ENCODE results near the gene DOCK11. TPM values are rescaled to one million over a fixed set of nuclear protein-coding genes. Genes with fewer than 3 reads are reported as not detected.

The DOCK11 gene
- polyA plus RNA-seq, 3 donors = 20.8 to 39.7 (median 34.8) TPM

- Histone ChIP-seq H3K4me2 (replicated peaks; ENCODE audit: extremely low read depth, low read length, poor library complexity, severe bottlenecking) (no peak overlapping the region), H3K27me3 (ENCODE audit: control insufficient read depth in 2 of 2, insufficient read depth in 2 of 2, low read length in 2 of 2) (no peaks in the 10 kb centered on the region), H3K27ac (ENCODE audit: low read depth in 1 of 2, low read length in 2 of 2) (no peak overlapping the region), H3K36me3 (replicated peaks in 1 of 2; ENCODE audit: control insufficient read depth in 1 of 2, insufficient read depth in 2 of 2, low read length in 2 of 2) (no peaks in the 10 kb centered on the region), H3K79me2 (ENCODE audit: insufficient read depth, low read length) (peaks cover 95% of the 10 kb centered on the region), H3K9me3 (replicated peaks in 1 of 2; ENCODE audit: control insufficient read depth in 1 of 2, insufficient read depth in 1 of 2, low read length in 2 of 2) (peaks cover 0 to 6% of the 10 kb centered on the region in 2 donors), H3K4me3 (replicated peaks in 1 of 3; ENCODE audit: low read depth in 2 of 3, low read length in 3 of 3) (no peak overlapping the region), H3K4me1 (ENCODE audit: control insufficient read depth in 1 of 2, insufficient read depth in 2 of 2, low read length in 2 of 2) (peaks cover 14 to 16% of the 10 kb centered on the region in 2 donors), H2AFZ (ENCODE audit: insufficient read depth, low read depth, low read length, poor library complexity, severe bottlenecking) (no peak overlapping the region), H3K9ac (ENCODE audit: insufficient read depth, low read length, poor library complexity, severe bottlenecking) (no peak overlapping the region), H4K20me1 (ENCODE audit: insufficient read depth, low read length) (peaks cover 40% of the 10 kb centered on the region)
- intact Hi-C loops (cut with micrococcal nuclease) = no loop called here
- DNase-seq = no peak
- peaks cover 44% of the 10 kb centered on the region for H3K4me1 Mint-ChIP-seq
- peak overlapping the region in 1 of 7 donors; percentile 4 for H3K27ac Mint-ChIP-seq
- TF ChIP-seq CTCF (IDR thresholded peaks at IDR 0.05) = no peak
- peaks cover 0 to 5% (median 0%) of the 10 kb centered on the region in 3 donors for H3K27me3 Mint-ChIP-seq (ENCODE audit: low read depth in 3 of 3)
- peaks cover 0 to 12% (median 1%) of the 10 kb centered on the region in 7 donors for H3K9me3 Mint-ChIP-seq
- WGBS (ENCODE audit: insufficient coverage) = no CpG with 5 or more reads among the region's 2 CpGs
- H3K4me3 Mint-ChIP-seq = no peak overlapping the region
- H3K36me3 Mint-ChIP-seq = peaks cover 0 to 4% of the 10 kb centered on the region in 2 donors
Observed at GRCh38 chrX:118734909-118735308, 239.3 kb downstream of the DOCK11 start.

Small RNA genes within 50 kb of the gene (small RNA-seq; reads per million reads assigned to genes)
- gene RF00019 (ENCODE audit: insufficient read length, low read depth) = not detected

Other genes with a start within 250 kb of the DOCK11 start
- 1 to 10 TPM; 5.1 to 7.1 (median 5.5) TPM for gene WDR44, start 149.7 kb upstream of the DOCK11 start, polyA plus RNA-seq
- gene IL13RA1, start 231.8 kb downstream of the DOCK11 start, polyA plus RNA-seq = 10 to 100 TPM; 48.8 to 74.6 (median 72.6) TPM

Measured in CD14-positive monocyte (primary cell).